Measurements from ENCODE around the gene ZFAND6. TPM values are rescaled to one million over a fixed set of nuclear protein-coding genes. Genes with fewer than 3 reads are reported as not detected.
"Not testable (repeated sequence)": the region's sequence is repeated elsewhere in the genome, so short reads cannot be mapped to it uniquely, and the experiment has no call there.

ZFAND6 gene
- total RNA-seq, 1 donor from 2014 or later, result 84.9 TPM

DNA sequence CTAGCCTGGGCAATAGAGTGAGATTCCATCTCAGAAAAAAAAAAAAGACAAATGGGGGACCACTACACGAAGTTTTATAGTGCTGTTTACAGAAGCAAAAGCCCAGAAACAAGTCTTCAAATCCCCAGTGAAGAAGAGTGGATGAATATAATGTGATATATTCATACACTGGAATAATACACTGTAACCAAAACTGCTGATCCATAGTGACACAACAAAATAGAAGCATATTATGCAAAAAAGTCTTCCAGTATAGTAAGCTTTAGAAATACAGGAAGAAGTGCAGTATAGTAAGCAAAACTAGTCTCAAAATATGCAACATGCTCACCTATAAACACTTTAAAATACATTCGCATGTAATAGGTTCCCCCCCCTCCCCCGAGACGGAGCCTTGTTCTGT lies 81.4 kb downstream of the ZFAND6 start:
- no peak for DNase-seq (ENCODE audit: extremely low read depth, low read depth, low spot score)

DNA sequence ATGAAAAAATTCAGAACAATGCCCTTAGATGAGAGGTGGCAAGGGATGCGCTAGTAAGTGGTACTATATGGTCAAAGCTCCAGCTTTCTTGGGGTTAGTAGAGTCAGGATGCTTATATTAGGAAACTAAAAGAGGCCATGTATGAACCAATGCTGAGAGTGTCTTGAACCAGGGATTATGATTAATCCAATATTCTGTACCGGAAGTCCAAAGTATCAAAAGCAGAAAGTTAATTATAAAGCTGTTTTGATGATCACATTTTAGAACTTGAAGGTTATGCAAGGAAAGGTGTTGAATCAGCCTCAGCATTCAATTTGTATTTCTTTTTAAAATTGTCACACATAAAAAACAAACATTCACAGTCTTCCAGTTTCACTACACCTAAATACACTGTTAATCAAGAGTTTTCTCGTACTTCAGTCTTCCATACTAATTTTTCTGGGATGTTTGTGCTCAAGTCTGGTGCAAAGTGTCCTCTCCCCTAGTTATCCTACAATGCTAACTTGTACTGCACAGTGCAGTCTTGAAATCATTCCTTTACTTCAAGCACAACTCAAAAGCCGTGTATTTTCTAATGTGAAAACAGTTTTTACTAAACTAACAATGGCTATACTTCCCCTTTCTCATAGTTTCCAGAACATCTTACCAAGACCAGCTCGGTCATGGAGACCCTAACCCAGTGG lies 82.6 kb downstream of the ZFAND6 start:
- DNase-seq (ENCODE audit: extremely low read depth, low read depth, low spot score), result no peak

DNA sequence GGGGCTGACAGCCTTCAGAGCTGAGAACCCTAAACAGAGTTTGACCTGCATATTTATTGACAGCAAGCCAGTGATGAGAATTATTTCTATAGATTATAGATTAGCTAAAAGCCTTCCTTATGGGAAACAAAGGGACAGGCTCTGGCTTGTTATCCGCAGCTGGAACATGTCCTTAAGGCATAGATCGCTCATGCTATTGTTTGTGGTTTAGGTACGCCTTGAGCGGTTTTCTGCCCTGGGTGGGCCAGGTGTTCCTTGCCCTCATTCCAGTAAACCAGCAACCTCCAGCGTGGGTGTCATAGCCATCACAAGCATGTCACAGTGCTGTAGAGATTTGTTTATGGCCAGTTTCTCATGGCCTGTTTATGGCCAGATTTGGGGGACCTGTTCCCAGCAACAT lies 83.2 kb downstream of the ZFAND6 start:
- no peak for DNase-seq (ENCODE audit: extremely low read depth, low read depth, low spot score)

DNA sequence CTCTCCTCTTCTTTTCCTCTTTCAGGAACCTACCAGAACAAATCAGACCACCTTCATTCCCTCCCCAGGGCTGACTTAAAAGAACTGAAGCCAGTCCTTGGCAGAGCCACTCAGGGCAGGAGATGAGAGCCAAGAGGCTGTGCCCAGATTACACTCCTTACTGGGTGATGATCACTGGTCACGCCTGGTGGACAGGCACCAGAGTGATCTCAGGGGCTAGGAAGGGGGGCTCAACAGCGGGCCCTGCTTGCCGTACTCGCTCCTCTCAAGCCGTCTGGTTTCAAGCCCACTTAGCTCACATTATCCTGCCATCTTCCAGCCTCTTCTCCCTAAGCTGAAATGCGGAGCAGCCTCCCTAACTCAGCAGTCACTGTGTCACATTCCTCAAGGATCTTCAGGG lies 91.7 kb downstream of the ZFAND6 start:
- DNase-seq (ENCODE audit: extremely low read depth, low read depth, low spot score), result no peak

DNA sequence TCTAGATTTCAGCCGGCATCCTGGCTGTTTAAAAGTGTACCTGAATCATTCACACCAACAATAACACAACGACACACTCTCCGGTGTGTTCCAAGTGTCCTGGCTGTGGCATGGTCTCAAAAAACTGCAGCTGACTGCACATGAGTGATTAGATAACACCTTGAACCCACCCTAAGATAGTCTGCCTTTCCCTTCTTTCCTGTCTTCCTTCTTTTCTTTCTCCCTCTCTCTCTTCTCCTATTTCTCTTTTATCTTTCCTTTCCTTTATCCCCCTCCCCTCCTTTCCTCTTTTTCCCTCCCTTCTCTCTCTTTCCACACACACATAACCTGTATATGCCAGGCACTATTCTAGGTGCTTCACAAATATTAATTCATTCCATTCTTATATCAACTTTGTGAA lies 92.1 kb downstream of the ZFAND6 start:
- no peak for DNase-seq (ENCODE audit: extremely low read depth, low read depth, low spot score)

DNA sequence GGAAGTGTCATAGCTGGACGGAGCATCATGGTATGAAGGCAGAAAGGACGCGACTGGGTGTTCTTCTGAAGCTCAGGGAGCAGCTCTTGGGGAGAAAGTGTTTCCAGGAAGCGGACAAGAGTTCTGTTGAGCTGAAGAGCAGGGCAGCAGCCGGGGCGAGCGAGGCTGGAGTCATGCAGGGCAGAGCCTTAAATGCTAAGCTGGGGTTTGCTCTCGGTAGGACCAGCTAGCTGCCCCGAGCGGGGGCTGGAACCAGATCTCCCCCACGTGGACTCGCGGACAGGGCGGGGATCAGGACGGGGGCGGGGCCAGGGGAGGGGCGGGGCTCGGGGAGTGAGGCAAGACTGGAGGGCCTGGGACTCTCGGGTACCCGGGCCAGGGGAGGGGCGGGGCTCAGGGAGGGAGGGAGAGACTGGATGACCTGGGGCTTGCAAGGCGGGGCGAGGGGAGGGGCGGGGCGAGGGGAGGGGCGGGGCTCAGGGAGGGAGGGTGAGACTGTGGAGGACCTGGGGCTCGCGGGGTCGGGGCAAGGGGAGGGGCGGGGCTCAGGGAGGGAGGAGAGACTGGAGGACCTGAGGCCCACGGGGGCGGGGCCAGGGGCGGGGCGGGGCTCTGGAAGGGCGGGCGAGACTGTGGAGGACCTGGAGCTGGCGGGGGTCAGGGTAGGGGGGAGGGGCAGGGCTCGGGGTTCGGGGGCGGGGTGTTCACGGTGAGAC lies 92.9 kb downstream of the ZFAND6 start:
- no peak for DNase-seq (ENCODE audit: extremely low read depth, low read depth, low spot score)

DNA sequence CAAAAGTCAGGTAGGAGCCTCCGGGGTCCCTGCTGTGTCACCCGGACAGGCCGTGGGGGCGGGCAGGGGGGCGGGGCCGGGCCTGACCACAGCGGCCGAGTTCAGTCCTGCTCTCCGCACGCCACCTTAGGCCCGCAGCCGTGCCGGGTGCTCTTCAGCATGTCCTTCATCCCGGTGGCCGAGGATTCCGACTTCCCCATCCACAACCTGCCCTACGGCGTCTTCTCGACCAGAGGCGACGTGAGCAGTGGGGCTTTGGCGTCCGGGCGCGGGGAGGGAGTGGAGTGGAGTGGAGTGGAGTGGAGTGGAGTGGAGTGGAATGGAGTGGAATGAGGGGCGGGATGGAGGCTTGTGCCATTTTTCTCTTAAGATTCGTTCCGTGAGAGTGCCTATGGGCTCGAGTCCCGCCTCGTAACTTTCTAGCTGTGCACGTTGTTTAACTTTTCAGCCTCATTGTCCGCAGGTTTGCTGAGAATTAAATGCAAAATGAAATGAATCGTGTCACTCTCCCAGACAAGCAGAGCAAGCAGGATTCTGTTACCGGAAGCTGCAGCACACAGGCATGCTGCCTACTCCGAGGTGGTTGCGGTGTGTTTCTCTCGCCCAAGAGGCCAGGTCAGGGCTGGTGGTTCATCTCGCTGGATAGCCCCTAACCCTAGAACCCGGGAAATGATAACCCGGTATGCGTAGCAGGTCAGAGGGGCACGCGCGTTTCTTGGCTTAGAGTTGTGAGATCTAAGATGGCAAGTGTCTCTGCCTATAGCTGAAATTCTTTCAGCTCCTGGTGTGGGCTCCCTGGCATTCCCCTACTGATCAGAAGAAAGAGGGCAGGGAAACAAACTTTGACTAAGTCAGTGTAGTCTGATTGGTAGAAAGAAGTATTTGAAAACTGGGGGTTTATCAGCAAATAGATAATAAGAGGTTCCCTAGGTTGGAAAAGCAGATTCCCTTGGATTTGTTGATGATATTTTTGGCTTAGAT lies 93.7 kb downstream of the ZFAND6 start, which contains the start of gene FAH:
Gene FAH, plus strand, starts transcription at position 104 of the 981 bp plus-strand sequence. Its CDS starts 56 bp downstream, at position 160.
- no peak for DNase-seq (ENCODE audit: extremely low read depth, low read depth, low spot score)

DNA sequence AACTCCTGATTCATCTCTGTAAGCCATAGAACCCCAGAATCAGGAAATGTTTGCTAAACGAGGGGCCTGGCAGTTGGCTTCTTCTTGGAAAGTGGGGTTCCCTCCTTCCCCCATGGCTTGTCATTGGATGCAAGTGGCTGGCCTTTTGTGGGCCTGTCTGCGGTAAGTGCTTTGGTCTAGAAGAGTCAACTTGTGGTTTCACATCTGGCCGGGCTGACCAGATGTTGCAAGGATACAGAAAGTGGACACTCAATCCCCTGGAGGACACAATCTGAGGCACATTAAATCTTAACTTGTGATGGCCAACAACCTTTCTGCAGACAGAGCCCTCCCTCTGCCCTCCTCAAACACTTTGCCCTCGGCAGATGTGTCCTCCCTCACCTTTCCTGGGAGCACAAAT lies 94.4 kb downstream of the ZFAND6 start:
- no peak for DNase-seq (ENCODE audit: extremely low read depth, low read depth, low spot score)

DNA sequence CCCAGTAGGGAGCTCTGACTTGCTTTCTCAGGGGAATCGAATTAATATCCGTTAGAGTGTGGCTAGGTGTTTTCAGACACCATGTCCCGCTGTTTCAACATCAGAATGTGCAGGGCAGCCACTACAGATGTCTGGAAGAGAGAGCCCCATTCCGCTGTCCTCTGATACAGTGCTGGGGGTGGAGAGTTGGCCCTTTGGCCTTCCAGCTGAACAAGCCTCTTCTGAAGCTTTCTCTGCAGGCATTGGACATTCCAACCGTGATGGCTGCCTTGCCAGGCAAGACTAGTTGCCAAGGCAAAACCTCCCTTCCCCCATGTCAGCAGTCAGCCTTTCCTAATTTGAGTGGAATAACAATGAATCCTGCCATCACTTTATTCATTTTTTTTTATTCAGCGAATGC lies 94.9 kb downstream of the ZFAND6 start:
- no peak for DNase-seq (ENCODE audit: extremely low read depth, low read depth, low spot score)

DNA sequence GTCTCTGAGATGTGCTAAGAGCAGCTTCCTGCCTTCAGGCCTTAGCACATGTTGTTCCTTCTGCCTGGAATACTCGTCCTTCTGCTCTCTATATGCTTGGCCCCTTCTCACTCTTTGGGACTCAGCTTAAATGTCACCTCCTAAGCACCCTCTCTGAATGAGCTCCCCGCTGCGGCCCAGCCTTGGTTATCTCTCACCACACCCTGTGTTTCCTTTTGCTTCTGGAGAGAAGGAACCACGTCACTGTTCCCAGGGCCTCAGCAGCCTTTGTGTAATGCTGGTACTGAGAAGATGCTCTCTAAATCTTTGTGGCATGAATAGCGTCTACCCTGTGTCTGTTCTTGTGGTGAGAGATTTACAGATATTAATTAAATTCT lies 95.5 kb downstream of the ZFAND6 start:
- DNase-seq (ENCODE audit: extremely low read depth, low read depth, low spot score), result no peak

DNA sequence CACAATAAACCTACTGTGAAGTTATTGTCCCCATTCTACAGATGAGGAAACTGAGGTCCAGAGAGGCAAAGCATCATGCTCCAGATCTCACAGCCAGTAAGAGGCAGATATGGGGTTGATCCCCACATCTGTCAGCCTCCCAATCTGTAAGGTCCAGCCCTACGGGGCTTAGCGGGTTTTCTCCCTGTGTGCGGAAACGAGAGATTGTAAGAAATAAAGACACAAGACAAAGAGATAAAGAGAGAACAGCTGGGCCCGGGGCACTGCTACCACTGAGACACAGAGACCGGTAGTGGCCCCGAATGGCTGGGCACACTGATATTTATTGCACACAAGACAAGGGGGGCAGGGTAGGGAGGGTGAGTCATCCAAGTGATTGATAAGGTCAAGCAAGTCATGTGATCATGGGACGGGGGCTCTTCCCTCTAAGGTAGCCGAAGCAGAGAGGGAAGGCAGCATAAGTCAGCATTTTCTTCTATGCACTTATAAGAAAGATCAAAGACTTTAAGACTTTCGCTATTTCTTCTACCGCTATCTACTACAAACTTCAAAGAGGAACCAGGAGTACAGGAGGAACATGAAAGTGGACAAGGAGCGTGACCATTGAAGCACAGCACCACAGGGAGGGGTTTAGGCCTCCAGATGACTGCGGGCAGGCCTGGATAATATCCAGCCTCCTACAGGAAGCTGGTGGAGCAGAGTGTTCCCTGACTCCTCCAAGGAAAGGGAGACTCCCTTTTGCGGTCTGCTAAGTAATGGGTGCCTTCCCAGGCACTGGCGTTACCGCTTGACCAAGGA lies 96.1 kb downstream of the ZFAND6 start:
- not testable (repeated sequence) for DNase-seq (ENCODE audit: extremely low read depth, low read depth, low spot score)

DNA sequence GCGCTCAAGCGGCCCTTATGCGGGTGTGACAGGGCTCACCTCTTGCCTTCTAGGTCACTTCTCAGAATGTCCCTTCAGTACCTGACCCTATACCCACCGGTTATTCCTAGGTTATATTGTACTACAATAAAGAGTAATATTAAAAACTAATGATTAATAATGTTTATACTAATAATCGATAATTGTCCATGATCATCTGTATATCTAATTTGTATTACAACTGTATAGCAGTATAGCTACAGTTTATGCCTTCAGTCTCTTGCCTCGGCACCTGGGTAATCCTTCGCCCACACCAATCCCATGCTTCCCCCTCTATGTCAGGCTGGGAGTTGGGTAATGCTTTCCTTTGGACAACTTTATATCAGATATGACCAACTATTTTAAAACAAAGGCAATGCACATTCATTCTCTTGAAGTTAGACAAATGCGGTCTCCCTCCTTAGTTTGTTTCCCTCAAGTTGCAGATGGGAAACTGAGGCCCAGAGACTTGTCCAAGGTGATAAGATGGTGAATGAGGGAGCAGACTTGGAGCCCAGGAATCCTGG lies 96.8 kb downstream of the ZFAND6 start:
- no peak for DNase-seq (ENCODE audit: extremely low read depth, low read depth, low spot score)

DNA sequence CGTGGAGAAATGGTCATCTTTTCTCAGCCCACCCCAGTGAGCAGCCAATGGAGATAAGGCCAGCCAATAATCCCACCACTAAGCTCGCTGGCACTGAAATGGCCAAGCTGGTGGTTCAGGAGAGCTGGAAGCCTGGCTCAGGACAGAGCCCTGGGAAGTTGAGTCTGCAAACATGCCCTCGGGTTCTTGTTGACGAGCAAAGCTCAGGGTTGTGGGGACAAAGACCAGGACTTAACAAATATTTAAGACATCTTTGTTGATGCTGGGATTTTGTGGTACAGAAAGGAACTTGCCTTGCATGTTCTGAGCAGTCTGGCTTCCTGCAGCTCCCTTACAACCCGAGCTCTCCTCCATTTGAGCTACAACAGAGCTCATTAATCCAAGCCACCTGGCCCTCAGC lies 97.7 kb downstream of the ZFAND6 start:
- no peak for DNase-seq (ENCODE audit: extremely low read depth, low read depth, low spot score)

DNA sequence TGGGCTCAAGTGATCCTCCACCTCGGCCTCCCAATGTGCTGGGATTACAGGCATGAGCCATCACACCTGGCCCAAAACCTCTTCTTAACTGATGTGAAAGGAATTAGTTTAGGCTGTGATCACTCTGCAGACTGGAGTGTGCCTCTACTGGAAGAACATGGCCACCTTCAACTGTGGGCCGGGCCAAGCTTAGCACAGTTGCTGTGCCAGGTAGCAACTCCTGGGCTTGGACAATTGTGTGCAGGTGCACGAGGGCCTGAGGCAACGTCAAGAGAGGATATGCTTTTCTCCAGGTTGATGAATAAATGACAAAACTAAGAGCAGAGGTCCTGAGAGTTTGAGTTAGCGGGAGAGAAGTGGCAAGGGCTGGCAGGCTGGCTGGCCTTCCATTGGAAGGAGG lies 99.8 kb downstream of the ZFAND6 start:
- DNase-seq (ENCODE audit: extremely low read depth, low read depth, low spot score), result no peak

DNA sequence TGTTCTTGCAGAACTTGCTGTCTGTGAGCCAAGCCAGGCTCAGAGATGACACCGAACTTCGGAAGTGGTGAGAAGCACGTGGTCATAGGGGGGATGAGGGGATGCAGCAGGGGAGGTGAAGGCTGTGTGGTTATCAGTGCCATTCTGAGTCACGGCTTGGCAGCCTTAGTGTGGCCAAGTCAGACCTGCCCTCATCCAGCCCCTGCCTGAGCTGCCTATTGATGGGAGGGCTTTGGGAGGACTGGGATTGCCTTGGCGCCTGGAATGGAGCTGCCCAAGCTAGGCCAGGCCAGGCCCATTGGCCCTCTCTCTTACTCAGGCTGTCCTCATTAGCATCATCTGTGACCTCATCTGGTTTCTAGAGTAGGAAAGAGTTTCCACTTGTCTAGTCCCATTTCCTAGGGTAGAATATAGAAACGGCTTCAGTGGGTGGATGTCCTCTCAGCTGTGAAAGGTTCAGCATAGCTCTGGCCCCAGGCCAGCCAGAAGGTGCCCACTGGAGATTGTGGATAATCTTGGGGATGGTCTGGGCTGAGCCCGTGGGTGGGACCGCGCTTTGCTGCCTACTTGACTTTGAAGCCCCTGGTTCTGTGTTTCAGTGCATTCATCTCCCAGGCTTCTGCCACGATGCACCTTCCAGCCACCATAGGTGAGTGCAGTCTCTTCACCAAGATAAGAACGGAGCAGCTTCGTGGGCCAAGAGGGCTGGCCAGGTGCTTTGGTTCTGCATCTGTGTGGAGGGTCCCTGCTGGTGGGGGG lies 100.5 kb downstream of the ZFAND6 start:
- no peak for DNase-seq (ENCODE audit: extremely low read depth, low read depth, low spot score)

DNA sequence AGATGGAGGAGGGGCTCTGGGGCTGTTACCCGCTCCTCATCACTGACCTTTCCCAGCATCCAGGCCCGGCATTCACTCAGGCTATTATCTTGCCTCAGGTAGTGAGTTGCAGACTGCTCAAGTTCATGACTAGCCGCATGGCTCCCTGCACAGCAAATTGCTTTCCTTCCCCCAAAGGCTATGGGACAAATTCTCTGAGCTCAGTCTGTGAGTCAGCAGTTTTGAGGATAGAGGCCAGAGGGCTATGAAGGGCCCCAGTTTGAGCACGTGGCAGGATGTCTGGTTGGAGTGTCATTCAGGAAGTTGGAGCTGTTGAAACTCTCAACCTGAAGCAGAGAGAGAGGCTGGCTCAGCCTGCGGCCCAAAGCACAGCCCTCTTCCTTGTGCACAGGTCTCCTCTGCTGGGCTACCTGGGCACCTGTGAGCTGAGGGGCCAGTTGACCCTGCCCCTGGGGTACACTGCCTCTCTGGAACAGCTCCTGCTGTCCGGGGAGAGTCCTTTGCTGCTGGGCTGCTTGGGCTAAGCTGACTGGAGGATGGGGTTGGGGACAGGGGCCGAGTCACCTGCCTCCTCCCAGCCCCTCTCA lies 101.2 kb downstream of the ZFAND6 start:
- DNase-seq (ENCODE audit: extremely low read depth, low read depth, low spot score), result no peak

DNA sequence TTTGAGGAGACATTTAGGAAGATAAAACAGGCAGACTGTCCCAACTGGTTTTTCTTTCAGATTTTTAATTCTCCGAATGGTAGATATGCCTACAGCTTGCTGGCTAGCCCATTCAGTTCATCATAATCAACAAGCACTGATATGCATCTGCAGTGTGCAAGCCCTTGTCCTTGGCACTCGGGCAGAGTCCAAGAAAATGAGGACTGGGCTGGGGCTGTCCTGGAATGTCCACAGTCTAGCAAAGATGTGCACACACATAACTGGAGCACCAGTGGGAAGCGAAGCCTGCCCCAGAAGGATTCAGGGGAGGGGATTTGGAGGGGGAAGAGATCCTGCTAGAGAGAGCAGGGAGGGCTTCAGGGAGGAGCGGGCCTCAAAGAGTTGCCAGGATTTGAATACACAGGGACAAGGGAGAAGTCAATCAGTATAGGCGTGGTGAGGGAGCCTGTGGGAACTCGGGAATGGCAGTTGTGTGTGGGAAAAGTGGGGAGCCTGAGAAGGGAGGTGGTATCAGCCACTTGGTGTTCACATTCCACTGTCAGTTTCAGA lies 102.1 kb downstream of the ZFAND6 start:
- DNase-seq (ENCODE audit: extremely low read depth, low read depth, low spot score), result no peak

DNA sequence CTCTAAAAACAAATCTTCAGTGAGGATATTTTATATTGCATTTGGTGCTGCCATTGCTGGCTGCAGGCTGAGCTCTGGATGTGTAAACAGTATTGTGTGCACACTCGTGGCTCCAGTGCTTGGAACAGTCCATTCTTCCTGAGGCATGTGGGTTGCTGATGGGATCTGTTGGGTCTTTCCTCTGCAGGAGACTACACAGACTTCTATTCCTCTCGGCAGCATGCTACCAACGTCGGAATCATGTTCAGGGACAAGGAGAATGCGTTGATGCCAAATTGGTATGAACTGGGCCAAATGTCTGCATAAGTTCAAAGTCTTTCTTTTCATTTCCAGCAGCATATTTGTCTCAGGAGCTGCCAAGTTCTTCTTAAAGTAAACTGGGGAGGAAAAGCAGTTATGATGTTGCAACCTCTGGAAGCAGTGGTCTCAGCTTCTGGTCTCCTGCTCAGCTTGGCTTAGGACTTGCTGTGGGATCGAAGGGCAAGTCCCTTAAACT lies 102.6 kb downstream of the ZFAND6 start:
- no peak for DNase-seq (ENCODE audit: extremely low read depth, low read depth, low spot score)

DNA sequence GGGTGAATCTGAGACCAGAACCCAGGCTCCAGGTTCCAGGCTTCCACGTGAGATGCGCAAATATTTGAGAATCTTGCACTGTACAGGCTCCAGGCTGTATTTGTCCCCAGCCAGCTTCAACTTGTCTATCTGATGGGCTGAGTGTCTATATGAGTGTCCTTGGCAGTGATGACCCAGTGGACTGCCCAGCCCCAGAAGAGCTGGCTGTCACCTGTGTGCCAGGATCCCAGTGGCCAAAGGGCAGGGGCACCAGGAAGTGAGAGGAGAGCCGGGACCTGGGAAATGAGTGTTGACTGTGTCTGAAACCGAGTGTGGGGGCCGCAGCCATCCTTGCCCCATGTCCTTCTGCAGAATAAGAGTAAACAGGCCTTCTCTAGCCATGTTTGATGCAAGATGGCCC lies 103.7 kb downstream of the ZFAND6 start:
- DNase-seq (ENCODE audit: extremely low read depth, low read depth, low spot score), result no peak
